NCI-H526 treated with DMSO at 0.1 percent for 48 hours (cell line): ENCODE results near the gene ADGB.
"Not testable (repeated sequence)": the region's sequence is repeated elsewhere in the genome, so short reads cannot be mapped to it uniquely, and the experiment has no call there.

Experiments
- DNase-seq: peaks from one replicate; lab custom pipeline; 2025; lab: John Stamatoyannopoulos, UW

Gene ADGB

DNA sequence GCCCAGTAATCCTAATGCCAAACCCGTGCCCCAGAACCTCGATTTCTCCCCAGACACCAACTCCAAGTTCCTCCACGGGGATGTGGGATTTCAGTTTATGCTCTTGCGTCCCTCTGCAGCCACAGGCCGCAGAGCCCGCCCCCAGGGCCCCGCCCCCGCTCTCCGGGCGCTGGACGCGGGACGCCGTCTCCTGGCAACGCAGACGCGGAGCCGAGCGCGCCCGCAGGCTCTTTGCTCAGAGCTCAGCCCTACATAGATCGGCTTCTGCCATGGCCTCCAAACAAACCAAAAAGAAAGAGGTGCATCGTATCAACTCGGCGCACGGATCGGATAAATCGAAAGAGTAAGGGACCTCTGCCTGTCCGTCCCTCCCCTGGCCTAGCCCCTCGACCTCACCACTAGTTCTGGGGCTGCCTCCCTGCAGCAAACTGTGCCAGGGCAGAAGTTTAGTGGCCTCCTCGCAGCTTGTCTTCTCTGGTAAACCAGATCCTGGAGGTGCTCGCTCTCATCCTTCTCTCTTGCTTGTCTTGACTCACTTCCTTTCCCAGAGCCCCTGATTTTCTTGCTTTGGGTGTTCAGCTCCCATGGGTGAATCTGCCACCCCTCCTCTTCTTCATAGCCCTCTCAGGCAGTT, at the start of gene ADGB:
ADGB (plus strand) TSS at position 201 of the 634 bp plus-strand sequence; CDS start at position 270, 69 bp downstream.
- no peak for DNase-seq

DNA sequence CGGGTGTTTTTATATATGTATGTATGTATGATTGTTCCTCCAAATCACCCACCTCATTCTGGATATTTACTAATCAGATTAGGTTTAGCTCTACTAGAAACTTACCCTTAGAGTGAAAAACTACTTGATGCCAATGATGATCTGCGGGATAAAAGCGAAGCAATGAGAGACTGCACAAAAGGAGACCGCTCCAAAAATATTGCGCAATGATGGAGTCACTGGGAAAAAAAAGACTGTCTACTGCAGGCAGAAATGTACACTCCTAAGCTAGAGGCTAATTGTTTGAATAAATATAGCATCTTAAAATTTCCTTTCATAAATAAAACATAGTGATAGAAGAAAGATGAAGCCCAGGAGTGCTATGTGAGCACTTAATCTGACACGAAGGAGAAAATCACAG, 47.9 kb upstream of the ADGB start:
- DNase-seq, result no peak

DNA sequence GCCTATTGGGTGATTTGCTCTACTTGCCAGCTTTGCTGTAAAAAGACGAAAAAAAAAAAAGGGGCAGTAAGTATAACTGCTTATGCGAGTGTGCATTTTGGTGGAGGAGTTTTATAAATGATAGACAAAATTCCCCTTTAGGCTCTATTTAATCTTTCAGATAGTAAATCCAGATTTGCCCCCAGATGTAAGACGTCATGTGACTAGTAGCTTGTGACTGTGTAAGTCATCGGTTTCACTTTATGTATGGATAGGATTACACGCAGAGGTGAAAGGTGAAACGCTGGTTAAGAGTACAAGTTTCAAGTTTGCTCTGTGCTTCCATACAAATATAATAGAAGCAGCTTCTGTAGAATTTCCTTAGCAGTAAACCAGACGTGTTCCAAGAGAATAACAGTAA, 47.2 kb upstream of the ADGB start:
- DNase-seq, result no peak

DNA sequence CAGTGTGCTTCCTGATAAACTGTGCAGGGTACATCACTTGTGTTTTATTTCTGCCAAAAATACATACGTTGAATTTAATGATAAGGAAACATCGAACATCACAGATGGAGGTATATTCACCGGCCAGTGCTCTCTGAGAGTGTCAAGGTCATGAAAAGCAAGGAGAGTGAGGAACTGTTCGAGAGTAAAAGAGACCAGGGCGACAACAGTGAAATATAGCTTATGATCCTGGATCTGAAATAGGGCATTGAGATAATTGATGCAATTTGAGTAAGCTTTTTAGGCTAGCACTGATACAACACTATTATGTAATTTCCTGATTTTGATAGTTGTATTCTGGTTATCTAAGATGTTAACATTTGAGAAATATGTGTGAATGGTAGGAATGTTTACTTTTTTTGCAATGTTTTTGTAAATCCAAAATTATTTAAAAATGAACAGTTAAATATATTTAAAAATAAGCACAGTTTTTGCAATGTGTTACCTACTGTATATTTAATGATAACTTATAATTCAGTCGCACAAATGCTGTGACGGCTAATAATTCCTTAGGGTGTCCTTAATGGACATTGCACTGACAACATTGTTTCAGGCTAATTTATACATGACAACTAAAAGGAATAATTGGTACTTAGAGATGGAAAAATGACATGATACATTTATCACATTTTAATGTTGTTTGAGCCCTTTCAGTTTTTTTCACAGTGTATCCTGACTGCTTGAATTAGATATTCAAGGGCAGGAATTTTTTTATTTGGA, 45.2 kb upstream of the ADGB start:
- no peak for DNase-seq

DNA sequence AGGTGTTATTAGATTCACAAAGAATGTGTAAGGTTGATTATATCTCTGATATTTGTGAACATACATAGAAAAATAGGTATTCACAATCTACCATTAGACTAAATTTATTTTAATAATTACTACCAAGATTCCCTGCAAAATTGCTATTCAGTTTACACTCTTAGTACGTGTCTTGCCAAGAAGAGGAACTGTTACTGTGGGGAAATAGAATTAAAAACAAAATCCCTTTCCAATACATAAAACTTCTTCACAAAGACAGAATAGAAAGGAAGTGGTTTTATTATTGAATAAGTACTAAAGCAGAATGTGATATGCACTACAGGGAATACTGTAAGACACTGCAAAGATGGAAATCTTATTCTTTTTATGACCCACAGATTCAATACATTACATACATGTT, 38.2 kb upstream of the ADGB start:
- no peak for DNase-seq

DNA sequence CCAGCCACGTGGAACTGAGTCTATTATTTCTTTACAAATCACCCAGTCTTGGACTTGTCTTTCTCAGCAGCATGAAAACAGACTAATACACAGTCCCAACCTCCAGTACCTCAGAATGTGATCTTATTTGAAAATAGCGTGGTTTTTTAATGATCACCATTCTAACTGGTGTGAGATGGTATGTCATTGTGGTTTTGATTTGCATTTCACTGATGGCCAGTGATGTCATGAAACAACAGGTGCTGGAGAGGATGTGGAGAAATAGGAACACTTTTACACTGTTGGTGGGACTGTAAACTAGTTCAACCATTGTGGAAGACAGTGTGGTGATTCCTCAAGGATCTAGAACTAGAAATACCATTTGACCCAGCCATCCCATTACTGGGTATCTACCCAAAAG, 32.1 kb upstream of the ADGB start:
- DNase-seq, result not testable (repeated sequence)

DNA sequence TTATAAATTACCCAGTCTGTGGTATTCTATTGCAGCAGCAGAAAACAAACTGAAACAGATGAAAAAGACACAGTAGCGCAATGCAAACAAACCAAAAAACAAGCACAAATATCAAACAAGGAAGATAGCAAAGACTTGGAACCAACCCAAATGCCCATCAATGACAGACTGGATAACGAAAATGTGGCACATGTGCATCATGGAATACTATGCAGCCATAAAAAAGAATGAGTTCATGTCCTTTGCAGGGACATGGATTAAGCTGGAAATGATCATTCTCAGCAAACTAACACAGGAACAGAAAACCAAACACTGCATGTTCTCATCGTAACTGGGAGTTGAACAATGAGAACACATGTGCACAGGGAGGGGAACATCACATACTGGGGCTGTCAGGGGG, 30.2 kb upstream of the ADGB start:
- not testable (repeated sequence) for DNase-seq

DNA sequence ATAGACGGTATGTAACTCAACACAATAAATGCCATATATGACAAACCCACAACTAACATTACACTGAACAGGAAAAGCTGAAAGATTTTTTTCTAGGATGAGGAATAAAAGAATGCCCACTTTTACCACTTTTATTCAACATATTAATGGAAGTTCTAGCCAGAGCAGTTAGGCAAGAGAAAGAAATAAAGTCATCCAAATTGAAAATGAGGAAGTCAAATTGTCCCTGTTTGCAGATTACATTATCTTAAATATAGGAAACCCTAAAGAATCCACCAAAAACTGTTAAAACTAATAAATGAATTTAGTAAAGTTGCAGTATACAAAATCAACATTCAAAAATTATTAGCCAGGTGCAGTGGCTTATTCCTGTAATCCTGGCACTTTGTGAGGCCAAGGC, 24.6 kb upstream of the ADGB start:
- no peak for DNase-seq

DNA sequence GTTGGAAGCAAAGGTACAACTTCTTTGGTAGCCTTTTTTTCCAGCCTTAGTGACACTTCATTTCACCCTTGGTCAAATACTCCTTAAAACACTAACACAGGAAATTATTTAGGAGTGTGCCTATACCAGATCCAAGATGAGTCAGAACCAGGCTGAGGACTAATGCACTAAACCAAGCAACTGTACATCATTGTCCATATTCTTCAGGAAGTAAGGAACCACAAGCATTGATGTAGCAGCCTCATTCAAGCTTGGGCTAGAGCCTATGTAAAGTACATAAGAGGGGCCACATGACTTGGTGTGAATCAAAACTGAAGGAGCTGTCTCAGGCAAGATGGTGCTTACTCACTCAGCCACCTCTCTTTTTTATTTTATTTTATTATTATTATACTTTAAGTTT, 20.7 kb upstream of the ADGB start:
- DNase-seq, result no peak

DNA sequence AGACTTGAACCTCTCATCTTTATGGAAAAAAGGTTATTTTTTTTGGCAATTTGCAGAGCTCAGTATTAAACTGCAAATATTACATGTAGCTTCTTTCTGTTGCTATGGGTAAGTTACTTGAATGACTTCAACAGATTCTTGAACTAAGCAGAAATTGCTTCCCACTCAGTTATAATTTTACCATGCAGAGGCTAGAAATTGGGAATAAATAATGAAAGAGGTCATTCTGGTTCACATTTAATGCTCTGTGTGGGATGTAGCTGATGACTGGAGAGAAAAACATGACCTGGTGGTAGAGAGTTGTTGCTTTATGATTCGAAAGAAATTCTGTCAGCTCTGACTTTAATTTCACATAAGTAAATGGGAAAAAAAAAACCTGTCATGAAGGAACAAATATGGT, 16.8 kb upstream of the ADGB start:
- DNase-seq, result no peak

DNA sequence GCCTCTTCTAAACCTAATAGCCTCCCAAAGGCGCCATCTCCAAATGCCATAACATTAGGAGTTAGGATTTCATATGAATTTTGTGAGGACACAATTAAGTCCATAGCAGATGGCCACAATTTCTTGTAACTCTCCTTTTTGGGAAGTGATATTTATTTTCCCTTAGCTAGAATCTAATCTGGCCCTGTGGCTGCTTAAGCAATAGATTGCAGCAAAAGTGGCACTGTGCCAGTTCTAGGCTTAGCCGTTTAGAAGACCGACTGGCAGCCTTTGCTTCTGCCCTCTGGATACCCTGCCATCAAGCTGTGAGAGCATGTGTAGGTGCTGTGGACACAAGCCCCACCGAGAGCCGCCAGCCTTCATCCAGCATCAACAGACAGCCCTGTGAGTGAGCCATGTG, 15.9 kb upstream of the ADGB start:
- DNase-seq, result no peak

DNA sequence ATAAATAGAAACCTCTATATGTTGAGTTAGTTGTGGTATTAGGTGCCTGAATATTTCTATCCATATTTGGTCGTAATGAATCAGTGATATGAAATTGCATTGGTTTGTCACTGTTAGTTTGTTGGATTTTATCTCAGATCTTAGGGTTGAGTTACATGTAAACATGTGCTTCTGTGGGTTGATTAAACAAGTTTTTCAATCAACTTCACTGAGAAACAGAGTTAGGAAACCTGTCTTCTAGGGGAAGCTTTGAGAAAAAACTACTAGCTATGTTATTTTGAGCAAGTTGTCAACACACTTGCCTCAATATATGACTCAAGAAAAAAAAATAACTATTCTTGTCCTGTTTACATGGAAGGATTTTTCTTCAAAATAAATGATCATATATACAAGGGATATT, 14.8 kb upstream of the ADGB start:
- no peak for DNase-seq

DNA sequence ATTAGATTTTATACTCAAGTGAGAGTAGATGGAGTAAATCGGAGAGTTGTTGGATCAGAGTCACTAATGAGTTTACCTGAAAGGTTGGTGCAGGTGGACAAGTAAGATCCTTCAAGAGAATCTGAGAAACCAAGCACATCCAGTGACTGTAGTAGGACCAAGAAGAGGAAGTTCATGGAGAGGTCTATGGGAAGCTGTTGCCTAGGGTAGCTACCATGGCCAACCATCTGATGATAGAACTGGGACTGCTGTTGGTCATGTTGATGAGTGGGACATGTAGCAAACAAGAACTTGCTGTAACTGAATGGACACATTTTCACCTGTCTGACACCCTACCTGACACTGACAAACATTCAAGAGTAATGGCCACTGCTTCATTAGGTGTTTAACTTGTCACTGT, 11.3 kb upstream of the ADGB start:
- no peak for DNase-seq

DNA sequence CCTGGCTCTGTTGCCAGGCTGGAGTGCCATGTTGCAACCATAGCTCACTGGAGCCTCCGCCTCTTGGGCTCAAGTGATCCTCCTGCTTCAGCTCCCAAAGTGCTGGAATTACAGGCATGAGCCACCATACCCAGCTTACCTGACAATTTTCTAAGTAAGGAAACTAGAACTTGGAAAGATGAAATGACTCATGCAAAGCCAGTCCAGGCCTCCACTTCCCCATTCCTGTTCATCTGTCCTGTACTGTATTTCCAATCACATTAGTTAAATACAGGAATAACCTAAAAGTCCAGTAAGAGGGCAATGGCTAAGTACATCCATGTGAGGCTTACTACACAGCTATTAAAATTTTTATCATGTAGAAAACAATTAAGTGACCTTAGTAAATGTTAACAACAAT, 8.3 kb upstream of the ADGB start:
- DNase-seq, result no peak

DNA sequence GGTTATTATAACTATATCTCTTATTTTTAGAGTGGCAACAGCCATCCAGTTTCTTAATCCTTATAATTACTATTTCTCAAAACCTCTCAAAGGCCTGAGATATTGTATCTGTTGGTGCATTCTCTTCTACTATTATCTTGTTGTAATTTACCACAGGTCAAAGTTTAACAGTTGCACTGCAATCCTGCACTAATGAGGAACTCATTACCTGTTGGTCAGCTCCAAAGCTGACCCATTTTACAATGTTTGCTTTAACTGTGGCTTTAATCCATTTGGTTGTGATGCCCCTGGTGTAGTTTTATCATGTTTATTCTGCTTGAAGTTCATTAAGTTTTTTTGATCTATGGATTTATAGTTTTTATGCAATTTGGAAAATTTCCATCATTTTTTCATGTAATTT, 6.3 kb upstream of the ADGB start:
- no peak for DNase-seq

DNA sequence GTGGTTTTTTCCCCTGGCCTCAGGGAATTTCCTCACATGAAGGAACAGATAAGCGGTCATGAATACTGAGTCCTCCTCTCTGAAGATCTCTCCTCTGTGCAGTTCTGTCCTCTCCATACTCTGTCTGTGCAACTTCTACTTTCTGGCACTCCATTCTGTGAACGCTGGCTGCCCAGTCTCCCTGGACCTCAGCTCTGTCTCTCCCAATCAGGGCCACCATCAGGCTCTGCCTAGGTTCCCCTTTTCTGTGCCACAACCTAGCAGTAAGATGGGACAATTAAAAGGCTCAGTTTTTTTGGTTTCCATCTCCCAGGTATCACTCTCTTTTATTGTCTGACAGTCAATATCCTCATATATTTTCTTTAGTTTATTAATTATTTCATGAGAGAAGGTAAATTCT, 4.8 kb upstream of the ADGB start:
- no peak for DNase-seq

DNA sequence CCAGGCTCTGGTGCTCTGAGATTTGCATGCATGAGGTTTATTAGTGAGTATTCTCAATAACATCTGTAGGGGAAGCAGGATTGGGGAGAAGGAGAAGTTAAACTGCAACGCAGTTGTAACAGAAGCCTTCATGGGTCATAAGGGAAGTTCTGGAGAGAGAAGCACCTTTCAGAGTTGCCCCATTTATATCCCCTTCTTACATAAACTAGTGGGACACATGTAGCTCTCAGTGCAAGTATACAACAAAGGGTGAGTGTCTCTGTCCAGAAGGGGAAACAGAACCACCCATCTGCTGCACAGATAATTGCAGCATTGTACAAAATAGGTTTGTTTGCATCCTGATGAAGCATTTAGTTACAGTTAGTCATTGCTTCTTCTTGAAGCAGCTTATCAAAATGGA, 4.3 kb upstream of the ADGB start:
- DNase-seq, result no peak

DNA sequence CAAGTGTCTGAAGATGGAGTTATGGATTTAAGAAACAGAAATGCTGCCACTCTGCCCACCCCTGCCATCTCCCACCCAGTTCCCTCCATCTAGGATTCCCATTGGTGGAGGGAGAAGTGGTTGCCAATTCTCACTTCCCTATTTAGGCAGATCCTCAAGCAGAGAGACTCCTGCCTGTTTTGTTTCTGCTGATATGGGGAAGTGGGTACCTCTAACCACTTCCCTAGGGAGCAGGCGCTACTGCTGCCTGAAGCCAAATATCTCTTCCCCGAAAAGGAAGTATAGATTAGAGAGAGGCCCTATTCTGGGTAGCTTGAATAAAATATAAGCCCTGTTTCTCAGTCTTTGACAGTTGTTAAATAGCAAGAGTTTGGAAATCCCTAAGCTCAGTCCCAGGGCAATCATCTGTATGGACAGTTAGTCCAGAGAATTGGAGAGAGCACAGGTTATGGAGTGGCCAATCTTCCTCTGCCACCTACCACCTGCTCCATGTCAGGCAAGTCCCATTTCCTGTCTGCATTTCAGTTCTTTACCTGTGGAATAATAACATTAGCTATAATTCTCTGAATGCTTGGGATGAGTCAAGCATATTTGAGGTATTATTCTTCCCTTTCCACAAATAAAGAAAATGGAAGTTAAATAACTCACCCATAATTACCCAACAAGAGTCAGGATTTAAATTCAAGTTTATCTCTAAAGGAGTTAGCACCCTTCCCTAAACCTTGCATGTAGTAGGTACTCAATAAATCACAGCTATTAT, 2.6 kb upstream of the ADGB start:
- no peak for DNase-seq

DNA sequence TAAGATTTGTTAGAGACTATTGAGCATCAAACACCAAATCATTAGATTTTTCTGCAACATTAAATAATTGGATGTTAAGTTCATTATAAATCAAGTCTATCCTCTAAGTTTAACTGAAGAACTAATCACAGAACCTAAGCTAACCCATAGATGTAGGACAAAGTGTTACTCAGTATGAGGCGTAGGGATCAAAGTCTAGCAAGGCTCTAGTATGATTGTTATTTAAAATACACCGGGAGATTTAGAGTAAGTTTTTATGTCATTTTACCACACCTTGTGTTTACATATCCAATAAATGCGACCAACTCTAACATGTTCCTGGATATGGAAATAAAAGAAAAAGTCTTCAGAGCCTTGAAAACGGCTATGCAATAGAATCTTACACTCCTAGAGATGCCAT, 2.6 kb downstream of the ADGB start:
- DNase-seq, result no peak

DNA sequence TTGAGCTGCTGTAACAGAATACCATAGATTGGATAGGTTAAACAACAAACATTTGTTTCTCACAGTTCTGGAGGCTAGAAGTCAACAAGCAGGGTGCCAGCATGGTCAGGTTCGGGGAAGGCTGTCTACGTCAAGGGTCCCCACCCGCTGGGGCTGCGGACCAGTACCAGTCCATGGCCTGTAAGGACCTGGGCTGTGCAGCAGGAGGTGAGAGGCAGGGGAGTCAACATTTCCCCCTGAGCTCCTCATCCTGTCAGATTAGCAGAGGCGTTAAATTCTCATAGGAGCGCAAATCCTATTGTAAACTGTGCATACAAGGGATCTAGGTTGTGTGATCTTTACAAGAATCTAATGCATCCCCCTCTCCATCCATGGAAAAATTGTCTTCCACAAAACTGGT, 3.8 kb downstream of the ADGB start:
- DNase-seq, result no peak

DNA sequence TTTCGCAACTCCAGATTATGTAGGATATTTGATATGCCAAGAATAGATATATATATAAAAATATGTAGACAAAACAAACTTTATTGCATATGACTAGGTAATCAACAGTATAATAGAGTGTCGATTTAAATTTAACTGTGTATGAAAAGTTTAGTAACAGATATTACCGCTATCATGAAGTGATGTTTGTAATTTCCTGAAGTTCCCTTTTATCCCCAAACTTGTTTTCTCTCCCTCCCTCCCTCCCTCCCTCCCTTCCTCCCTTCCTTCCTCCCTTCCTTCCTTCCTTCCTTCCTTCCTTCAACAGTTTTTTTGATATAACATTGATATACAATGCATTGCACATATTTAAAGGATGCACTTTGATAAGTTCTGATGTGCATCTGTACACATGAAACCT, 15.2 kb downstream of the ADGB start:
- no peak for DNase-seq

DNA sequence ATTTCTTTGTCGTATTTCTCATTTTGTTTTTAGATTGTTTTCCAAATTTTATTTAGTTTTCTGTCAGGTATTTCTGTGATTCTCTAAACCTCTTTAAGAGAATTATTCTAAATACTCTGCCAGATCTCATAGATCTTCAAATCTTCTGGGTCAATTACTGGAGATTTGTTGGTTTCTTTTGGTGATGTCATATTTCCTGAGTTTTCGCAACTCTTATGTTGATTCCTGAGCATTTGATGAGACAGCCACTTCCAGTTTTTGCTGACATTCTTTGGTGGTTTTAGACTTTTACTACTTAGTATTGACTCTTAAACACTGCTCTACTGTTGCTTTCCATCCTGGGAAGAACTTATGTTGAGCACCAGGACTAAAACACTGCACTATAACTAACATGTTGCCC, 21.9 kb downstream of the ADGB start:
- DNase-seq, result no peak

DNA sequence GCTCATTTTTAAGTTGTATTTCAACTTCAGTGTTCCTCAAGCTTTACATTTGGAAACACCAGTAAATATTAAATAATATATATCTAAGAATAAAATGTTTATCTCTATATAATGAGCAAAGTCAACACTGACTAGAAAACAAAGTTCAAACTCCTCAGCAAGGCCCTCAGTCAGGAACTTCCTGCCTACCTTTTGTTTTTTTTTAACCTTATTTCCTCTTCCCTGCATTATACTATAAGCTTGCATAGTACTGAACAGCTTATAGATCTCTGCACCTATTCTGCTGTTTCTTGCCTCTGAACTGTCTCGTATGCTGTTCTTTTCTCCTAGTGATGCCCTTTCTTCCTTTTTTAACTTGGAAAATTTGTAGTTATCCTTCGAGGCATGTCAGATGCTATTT, 29.6 kb downstream of the ADGB start:
- no peak for DNase-seq
